ENCODE results near the gene NAT14. TPM values are rescaled to one million over a fixed set of nuclear protein-coding genes. Genes with fewer than 3 reads are reported as not detected.

Gene NAT14
- polyA plus RNA-seq, 1 donor from 2014 or later: 129 TPM

- TF ChIP-seq EP300 (conservative IDR thresholded peaks at IDR 0.05; ENCODE audit: poor library complexity, severe bottlenecking) (no peak), TAF1 (IDR thresholded peaks at IDR 0.05; ENCODE audit: low read depth) (no peak), MXI1 (conservative IDR thresholded peaks at IDR 0.05; ENCODE audit: poor library complexity, severe bottlenecking) (no peak), REST (IDR thresholded peaks at IDR 0.05; ENCODE audit: borderline replicate concordance) (no peak), CTCF (IDR thresholded peaks at IDR 0.05; ENCODE audit: poor library complexity, severe bottlenecking) (no peak), SMC3 (conservative IDR thresholded peaks at IDR 0.05; ENCODE audit: poor library complexity) (no peak), POLR2AphosphoS5 (IDR thresholded peaks at IDR 0.05) (no peak)
- Histone ChIP-seq H3K36me3 (ENCODE audit: insufficient read depth, low read length) (no peaks in the 10 kb centered on the region), H3K27ac (ENCODE audit: low read length) (no peak overlapping the region), H4K20me1 (ENCODE audit: insufficient read depth) (no peaks in the 10 kb centered on the region), H3F3A (ENCODE audit: insufficient read depth, low read length, poor library complexity, severe bottlenecking) (no peaks in the 10 kb centered on the region), H3K9me2 (ENCODE audit: insufficient read depth, low read length) (no peaks in the 10 kb centered on the region), H3K79me2 (replicated peaks; ENCODE audit: insufficient read depth, low read length) (no peaks in the 10 kb centered on the region), H3K4me3 (ENCODE audit: low read length) (no peak overlapping the region), H3K9ac (ENCODE audit: low read length) (no peak overlapping the region), H2AFZ (ENCODE audit: low read depth, low read length) (no peak overlapping the region), H3K27me3 (ENCODE audit: insufficient read depth, low read depth, low read length) (no peaks in the 10 kb centered on the region), H3K9me3 (ENCODE audit: low read length) (no peaks in the 10 kb centered on the region), H3K4me2 (ENCODE audit: low read length) (no peak overlapping the region)
These were observed 8.7 kb downstream of the NAT14 start for GRCh38 chr19:55493645-55494171.

- no peaks in the 10 kb centered on the region for H3K79me2 ChIP-seq (replicated peaks; ENCODE audit: insufficient read depth, low read length)
- H3K9me3 ChIP-seq (ENCODE audit: low read length): no peaks in the 10 kb centered on the region
- no peaks in the 10 kb centered on the region for H3K9me2 ChIP-seq (ENCODE audit: insufficient read depth, low read length)
- no peak overlapping the region for H3K4me2 ChIP-seq (ENCODE audit: low read length)
- H3K27ac ChIP-seq (ENCODE audit: low read length): no peak overlapping the region
- H3K36me3 ChIP-seq (ENCODE audit: insufficient read depth, low read length): no peaks in the 10 kb centered on the region
- no peaks in the 10 kb centered on the region for H3F3A ChIP-seq (ENCODE audit: insufficient read depth, low read length, poor library complexity, severe bottlenecking)
- no peak overlapping the region for H3K4me3 ChIP-seq (ENCODE audit: low read length)
- no peaks in the 10 kb centered on the region for H4K20me1 ChIP-seq (ENCODE audit: insufficient read depth)
- H2AFZ ChIP-seq (ENCODE audit: low read depth, low read length): no peak overlapping the region
- no peaks in the 10 kb centered on the region for H3K27me3 ChIP-seq (ENCODE audit: insufficient read depth, low read depth, low read length)
- TF ChIP-seq EP300 (conservative IDR thresholded peaks at IDR 0.05; ENCODE audit: poor library complexity, severe bottlenecking): no peak
- TF ChIP-seq MXI1 (conservative IDR thresholded peaks at IDR 0.05; ENCODE audit: poor library complexity, severe bottlenecking): no peak
- no peak for TF ChIP-seq POLR2AphosphoS5 (IDR thresholded peaks at IDR 0.05)
- TF ChIP-seq EZH2 (IDR thresholded peaks at IDR 0.05; ENCODE audit: borderline replicate concordance, insufficient read depth, low read length, poor library complexity, severe bottlenecking): no peak
- TF ChIP-seq TAF1 (IDR thresholded peaks at IDR 0.05; ENCODE audit: low read depth): no peak
- TF ChIP-seq REST (IDR thresholded peaks at IDR 0.05; ENCODE audit: borderline replicate concordance): no peak
- TF ChIP-seq RAD21 (conservative IDR thresholded peaks at IDR 0.05): no peak
- no peak for TF ChIP-seq CTCF (IDR thresholded peaks at IDR 0.05; ENCODE audit: poor library complexity, severe bottlenecking)
- no peak for TF ChIP-seq SMC3 (conservative IDR thresholded peaks at IDR 0.05; ENCODE audit: poor library complexity)
- no peak overlapping the region for H3K9ac ChIP-seq (ENCODE audit: low read length)
These were observed 9.3 kb downstream of the NAT14 start for GRCh38 chr19:55494172-55494761.

Data from neural cell (in vitro differentiated cells).